ENCODE data around the gene SETDB2. TPM values are rescaled to one million over a fixed set of nuclear protein-coding genes. Genes with fewer than 3 reads are reported as not detected.

Gene SETDB2
- total and polyA plus RNA-seq, 2 of the 4 experiments (the other 2 are of a cell fraction): 4.3 to 5.7 TPM

GRCh38 chr13:49455007-49455398 is 10.9 kb downstream of the SETDB2 start:
- intact Hi-C loops (cut with micrococcal nuclease): no loop called here
- peaks cover 18 to 46% of the 10 kb centered on the region in 2 experiments for H3K79me1 ChIP-seq (ENCODE audit: low read depth in 1 of 2, low read length in 2 of 2)
- BruUV-seq (replicated peaks): no TSS peak
- H3K9ac ChIP-seq (ENCODE audit: low read depth, low read length): peak overlapping the region; percentile 34; the same call in 1 of the 2 replicates
- no peak overlapping the region for H3K4me3 ChIP-seq (ENCODE audit: insufficient read depth, low read depth, low read length)
- no peaks in the 10 kb centered on the region for H4K20me1 ChIP-seq (ENCODE audit: insufficient read depth, low read length)
- H3K23ac ChIP-seq (ENCODE audit: low read depth, low read length): peak overlapping the region; percentile 28; the same call in 1 of the 2 replicates
- H3K27ac ChIP-seq (ENCODE audit: insufficient read depth, low read length): peak overlapping the region; percentile 93; the same call in 1 of the 2 replicates
- H2BK20ac ChIP-seq (ENCODE audit: low read depth, low read length): peak overlapping the region; percentile 79; the same call in 1 of the 2 replicates
- H3K27me3 ChIP-seq (ENCODE audit: control insufficient read depth, insufficient read depth, low read length): no peaks in the 10 kb centered on the region
- H3K9me3 ChIP-seq (ENCODE audit: control insufficient read depth, insufficient read depth, low read length): no peaks in the 10 kb centered on the region
- peak overlapping the region; percentile 72; the same call in 1 of the 2 replicates for H3K4ac ChIP-seq (ENCODE audit: low read depth, low read length)
- TF ChIP-seq POLR2A (IDR thresholded peaks at IDR 0.05; ENCODE audit: low read depth, low read length) (no peak), MAZ (IDR thresholded peaks at IDR 0.05; ENCODE audit: borderline replicate concordance, low read depth, low read length) (no peak), ELK1 (IDR thresholded peaks at IDR 0.05; ENCODE audit: borderline replicate concordance, low read depth, low read length) (no peak), RFX5 (IDR thresholded peaks at IDR 0.05; ENCODE audit: low read depth, low read length) (no peak), CHD1 (IDR thresholded peaks at IDR 0.05; ENCODE audit: low read depth, low read length) (no peak), USF2 (IDR thresholded peaks at IDR 0.05; ENCODE audit: low read depth, low read length) (no peak), FOS (IDR thresholded peaks at IDR 0.05; ENCODE audit: low read depth, low read length) (no peak)
- peak overlapping the region; percentile 81 for H3K4me2 ChIP-seq (ENCODE audit: low read depth, low read length)
- H2BK120ac ChIP-seq (ENCODE audit: low read depth, low read length): peak overlapping the region; percentile 82
- ATAC-seq (ENCODE audit: low read depth) (peak; percentile 18), DNase-seq (no peak)
- peak overlapping the region; percentile 58 for H4K91ac ChIP-seq (ENCODE audit: insufficient read depth, low read depth, low read length)
- peak overlapping the region; percentile 91 for H3K18ac ChIP-seq (ENCODE audit: low read depth, low read length)
- CTCF ChIA-PET: interaction anchor here (0.6 kb wide), 1 partner anchor 285 kb away, joined by 3 read pairs; no protein-coding TSS in a partner anchor
- peak overlapping the region; percentile 99 for H2BK5ac ChIP-seq (ENCODE audit: low read depth, low read length, poor library complexity, severe bottlenecking)
- in situ Hi-C loops (cut with MboI; ENCODE audit: low sequenced_read_pairs): no loop called here
- peak overlapping the region; percentile 94 for H4K5ac ChIP-seq (ENCODE audit: low read depth, low read length)
- H2AK5ac ChIP-seq (ENCODE audit: low read depth, low read length): no peak overlapping the region
- H2BK15ac ChIP-seq (ENCODE audit: low read depth, low read length): peak overlapping the region; percentile 82; the same call in 1 of the 3 replicates
- H2AK9ac ChIP-seq (replicated peaks; ENCODE audit: low read depth, low read length, poor library complexity): no peak overlapping the region
- peak overlapping the region; percentile 49 to 61; a peak in 2 of 4 replicates for H4K8ac ChIP-seq (ENCODE audit: low read depth in 2 of 2, low read length in 2 of 2)
- H2AFZ ChIP-seq (replicated peaks; ENCODE audit: low read length, poor library complexity): no peak overlapping the region
- POLR2A ChIA-PET (ENCODE audit: unreplicated experiment): interaction anchor here (0.5 kb wide), 1 partner anchor 35 kb away, joined by 5 read pairs; no protein-coding TSS in a partner anchor
- H3K14ac ChIP-seq (replicated peaks; ENCODE audit: low read depth, low read length): peak overlapping the region; percentile 22; the same call in 1 of the 2 replicates
- peak overlapping the region; percentile 78 for H3K56ac ChIP-seq (ENCODE audit: extremely low read depth, insufficient read depth, low read length)
- dilution Hi-C loops (cut with HindIII; ENCODE audit: low sequenced_read_pairs, unreplicated experiment): no loop called here
- H3K36me3 ChIP-seq (ENCODE audit: control insufficient read depth, insufficient read depth, low read length): peaks cover 2% of the 10 kb centered on the region; the same call in 1 of the 2 replicates
- H3K4me1 ChIP-seq (ENCODE audit: control insufficient read depth, insufficient read depth, low read length): peaks cover 15% of the 10 kb centered on the region
- peaks cover 6% of the 10 kb centered on the region for H3K9me1 ChIP-seq (ENCODE audit: insufficient read depth, low read length)

All from IMR-90 (cell line).